HG03066 (cell line): ENCODE data around the gene SMAD2.
"Not testable (repeated sequence)": the region's sequence is repeated elsewhere in the genome, so short reads cannot be mapped to it uniquely, and the experiment has no call there.

Experiments used
- ATAC-seq: cut with Tn5 transposase; IDR thresholded peaks from one replicate; pipeline ENCODE4 v1.9.1; 2021; ENCODE audit warnings: low read depth; ENCODE audit not compliant: unreplicated experiment

SMAD2 gene

GRCh38 chr18:47863041-47863440, 67.4 kb downstream of the SMAD2 start:
- ATAC-seq: no peak

- ATAC-seq: no peak
These were observed 71.9 kb downstream of the SMAD2 start for GRCh38 chr18:47858607-47859006.

GRCh38 chr18:47847635-47848034, 82.8 kb downstream of the SMAD2 start:
- ATAC-seq: no peak

- no peak for ATAC-seq
These were observed 84.0 kb downstream of the SMAD2 start for GRCh38 chr18:47846431-47846830.

GRCh38 chr18:47844828-47845498, 85.5 kb downstream of the SMAD2 start:
- no peak for ATAC-seq

GRCh38 chr18:47842836-47843235, 87.6 kb downstream of the SMAD2 start:
- ATAC-seq: no peak

GRCh38 chr18:47838396-47838795, 92.1 kb downstream of the SMAD2 start:
- no peak for ATAC-seq

GRCh38 chr18:47832348-47832747, 98.1 kb downstream of the SMAD2 start:
- ATAC-seq: no peak

- no peak for ATAC-seq
These were observed 99.1 kb downstream of the SMAD2 start for GRCh38 chr18:47831351-47831750.

GRCh38 chr18:47830772-47831171, 99.7 kb downstream of the SMAD2 start:
- ATAC-seq: no peak

- no peak for ATAC-seq
These were observed 100.6 kb downstream of the SMAD2 start for GRCh38 chr18:47829831-47830230.

GRCh38 chr18:47828031-47828430, 102.4 kb downstream of the SMAD2 start:
- ATAC-seq: not testable (repeated sequence)

- no peak for ATAC-seq
These were observed 104.0 kb downstream of the SMAD2 start for GRCh38 chr18:47826157-47827074.

- no peak for ATAC-seq
These were observed 109.1 kb downstream of the SMAD2 start for GRCh38 chr18:47821314-47821713.

- no peak for ATAC-seq
These were observed 112.7 kb downstream of the SMAD2 start for GRCh38 chr18:47817795-47818077.

- ATAC-seq: no peak
These were observed 113.3 kb downstream of the SMAD2 start for GRCh38 chr18:47817017-47817794.

- ATAC-seq: no peak
These were observed 114.8 kb downstream of the SMAD2 start for GRCh38 chr18:47815486-47816270.

GRCh38 chr18:47809420-47809819, 121.0 kb downstream of the SMAD2 start:
- ATAC-seq: no peak

- no peak for ATAC-seq
These were observed 127.7 kb downstream of the SMAD2 start for GRCh38 chr18:47802802-47803201.

GRCh38 chr18:47801817-47802216, 128.6 kb downstream of the SMAD2 start:
- ATAC-seq: no peak

GRCh38 chr18:47800756-47801155, 129.7 kb downstream of the SMAD2 start:
- no peak for ATAC-seq
